ENCODE results near the gene KHDC4.

GRCh38 chr1:155919801-155920200 is 14.4 kb downstream of the KHDC4 start:
- TF ChIP-seq TAF1 (IDR thresholded peaks at IDR 0.05; ENCODE audit: low read depth, low read length) (no peak), POLR2A (IDR thresholded peaks at IDR 0.05; ENCODE audit: low read depth, low read length) (peak; percentile 52), PAX5 (IDR thresholded peaks at IDR 0.05; ENCODE audit: insufficient read depth, low read length, severe bottlenecking) (no peak)
